HCT116 (cell line): ENCODE measurements around the gene ATP5PD. TPM values are rescaled to one million over a fixed set of nuclear protein-coding genes. Genes with fewer than 3 reads are reported as not detected.

Experiments
- ATAC-seq: fragments of 200-7000 bp; cut with Tn5 transposase; 2 replicates; pipeline ENCODE4 v1.9.1; 2020; ENCODE audit warnings: mild to moderate bottlenecking, moderate library complexity
- BruUV-seq: library from RNA; stranded (reverse); fragments of 400-500 nt; replicated peaks from 2 replicates; lab custom pipeline; 2021; lab: Mats Ljungman, UMichigan
- CTCF ChIA-PET: fragments of 300-600 bp; sonication (Branson Sonifier 250); formaldehyde crosslinking; loops from one replicate; lab custom pipeline; 2021; ENCODE audit warnings: antibody characterized with exemption; lab: Charles Lee
- POLR2A ChIA-PET: fragments of 300-600, 350-600 bp; sonication (Branson Sonifier 250); formaldehyde crosslinking; loops from one replicate; lab custom pipeline; 2021; ENCODE audit warnings: antibody characterized with exemption; lab: Charles Lee
- RAD21 ChIA-PET, 2 experiments: fragments of 300-600 bp; sonication (Branson Sonifier 250); formaldehyde crosslinking; loops; one replicate each; lab custom pipeline; 2023; ENCODE audit warnings: low total read pairs in 2 of 2; ENCODE audit not compliant: uncharacterized antibody in 2 of 2, unreplicated experiment in 2 of 2, low non-redundant PET in 1 of 2; lab: Charles Lee
- DNase-seq: peaks from one replicate; pipeline ENCODE4 v3.0.0-alpha.2; 2010; ENCODE audit warnings: low read depth, low spot score
- H2AFZ ChIP-seq: fragments of 200-600 bp; shearing (Covaris generic), sonication (generic); 2 replicates; pipeline ENCODE4 v1.6.1; 2017; ENCODE audit warnings: low read depth, mixed run types, mixed read lengths, antibody characterized with exemption, low read length; ENCODE audit not compliant: poor library complexity, severe bottlenecking
- H3K27ac ChIP-seq: 2 replicates; pipeline ENCODE4 v1.5.1; 2012; ENCODE audit warnings: low read depth, low read length
- H3K27me3 ChIP-seq: fragments of 200-600 bp; sonication (generic); 2 replicates; pipeline ENCODE4 v1.6.1; 2016; ENCODE audit warnings: mixed run types, low read length, mixed read lengths; ENCODE audit not compliant: insufficient read depth
- H3K36me3 ChIP-seq, 2 experiments: fragments of 200-500 bp in 1 of 2; fragments of 200-600 bp in 1 of 2; sonication (Bioruptor generic) in 1 of 2; sonication (generic) in 1 of 2; 2 replicates each; pipeline versions ENCODE4 v1.5.1 to v1.6.1; 2014 to 2016; ENCODE audit warnings: low read length in 2 of 2, inconsistent platforms in 1 of 2, mixed read lengths in 1 of 2, mixed run types in 1 of 2; ENCODE audit not compliant: insufficient read depth in 2 of 2, control insufficient read depth in 1 of 2
- H3K4me1 ChIP-seq, 2 experiments: fragments of 200-600 bp in 1 of 2; sonication (generic) in 1 of 2; 2 replicates each; pipeline versions ENCODE4 v1.5.1 to v1.6.1; 2012 to 2017; ENCODE audit warnings: low read length in 2 of 2, inconsistent platforms in 1 of 2, mild to moderate bottlenecking in 1 of 2, mixed read lengths in 1 of 2, mixed run types in 1 of 2, moderate library complexity in 1 of 2; ENCODE audit not compliant: insufficient read depth in 2 of 2, control insufficient read depth in 1 of 2
- H3K4me2 ChIP-seq: fragments of 200-600 bp; sonication (generic); 2 replicates; pipeline ENCODE4 v1.6.1; 2017; ENCODE audit warnings: mixed run types, low read length, mixed read lengths
- H3K4me3 ChIP-seq, 2 experiments: fragments of 200-600 bp in 1 of 2; sonication (generic) in 1 of 2; replicated peaks in 1 of 2; 2 replicates each; pipeline ENCODE4 v1.5.1; 2011 to 2016; ENCODE audit warnings: low read length in 2 of 2, control low read depth in 1 of 2, low read depth in 1 of 2, mild to moderate bottlenecking in 1 of 2, mixed read lengths in 1 of 2, mixed run types in 1 of 2
- H3K79me2 ChIP-seq: fragments of 200-600 bp; sonication (generic); 2 replicates; pipeline ENCODE4 v1.6.1; 2017; ENCODE audit warnings: mild to moderate bottlenecking, mixed run types, low read length, moderate library complexity, mixed read lengths; ENCODE audit not compliant: insufficient read depth
- H3K9ac ChIP-seq: fragments of 200-600 bp; sonication (generic); 2 replicates; pipeline ENCODE4 v1.6.1; 2016; ENCODE audit warnings: low read length, mixed read lengths
- H3K9me2 ChIP-seq: fragments of 200-600 bp; sonication (generic), shearing (Covaris generic); 2 replicates; pipeline ENCODE4 v1.6.1; 2017; ENCODE audit warnings: mixed run types, mild to moderate bottlenecking, moderate library complexity; ENCODE audit not compliant: insufficient read depth
- H3K9me3 ChIP-seq, 2 experiments: fragments of 200-500 bp in 1 of 2; fragments of 200-600 bp in 1 of 2; sonication (Bioruptor generic) in 1 of 2; sonication (generic) in 1 of 2; 2 replicates each; pipeline ENCODE4 v1.6.1; 2014 to 2017; ENCODE audit warnings: low read length in 2 of 2, mixed read lengths in 2 of 2, inconsistent platforms in 1 of 2, low read depth in 1 of 2, mild to moderate bottlenecking in 1 of 2, mixed run types in 1 of 2, moderate library complexity in 1 of 2; ENCODE audit not compliant: control insufficient read depth in 1 of 2, insufficient read depth in 1 of 2
- H4K20me1 ChIP-seq: fragments of 200-600 bp; sonication (generic), shearing (Covaris generic); 2 replicates; pipeline ENCODE4 v1.6.1; 2017; ENCODE audit warnings: mixed run types, mild to moderate bottlenecking, moderate library complexity; ENCODE audit not compliant: insufficient read depth
- ATF3 ChIP-seq: IDR thresholded peaks from 2 replicates; pipeline ENCODE4 v1.6.1; 2012
- CBX3 ChIP-seq: IDR thresholded peaks from 2 replicates; pipeline ENCODE4 v1.6.1; 2012; ENCODE audit warnings: low read depth
- CTCF ChIP-seq, 3 experiments: fragments of 200-600 bp in 1 of 3; sonication (generic) in 1 of 3; IDR thresholded peaks in 2 of 3; conservative IDR thresholded peaks in 1 of 3; 2 replicates each; pipeline ENCODE4 v1.5.1; 2012 to 2017; ENCODE audit warnings: low read depth in 2 of 3, low read length in 2 of 3, antibody characterized with exemption in 1 of 3, borderline replicate concordance in 1 of 3, control low read depth in 1 of 3, mild to moderate bottlenecking in 1 of 3, mixed read lengths in 1 of 3, mixed run types in 1 of 3, moderate library complexity in 1 of 3; ENCODE audit not compliant: insufficient read depth in 1 of 3
- EGR1 ChIP-seq: IDR thresholded peaks from 2 replicates; pipeline ENCODE4 v1.6.1; 2012; ENCODE audit warnings: low read depth
- EZH2 ChIP-seq: fragments of 200-600 bp; sonication (generic); IDR thresholded peaks from 2 replicates; pipeline ENCODE4 v1.6.1; 2017; ENCODE audit warnings: antibody characterized with exemption, mixed run types
- EZH2phosphoT487 ChIP-seq: fragments of 200-600 bp; IDR thresholded peaks from 2 replicates; pipeline ENCODE4 v1.6.1; 2018; ENCODE audit warnings: antibody characterized with exemption, borderline replicate concordance
- FOSL1 ChIP-seq: IDR thresholded peaks from 2 replicates; pipeline ENCODE4 v1.6.1; 2012; ENCODE audit warnings: low read depth
- JUND ChIP-seq: IDR thresholded peaks from 2 replicates; pipeline ENCODE4 v1.6.1; 2012
- MAX ChIP-seq: IDR thresholded peaks from 2 replicates; pipeline ENCODE4 v1.6.1; 2012
- POLR2A ChIP-seq: IDR thresholded peaks from 2 replicates; pipeline ENCODE4 v1.7.0; 2011; ENCODE audit warnings: borderline replicate concordance; ENCODE audit not compliant: insufficient read depth, insufficient read length; ENCODE audit errors: extremely low read depth
- POLR2AphosphoS5 ChIP-seq: IDR thresholded peaks from 2 replicates; pipeline ENCODE4 v1.6.1; 2011; ENCODE audit warnings: mild to moderate bottlenecking, low read depth, low read length, moderate library complexity
- RAD21 ChIP-seq: IDR thresholded peaks from 2 replicates; pipeline ENCODE4 v1.6.1; 2012; ENCODE audit warnings: low read depth, mild to moderate bottlenecking
- REST ChIP-seq: IDR thresholded peaks from 2 replicates; pipeline ENCODE4 v1.6.1; 2012; ENCODE audit warnings: low read depth
- SRF ChIP-seq: IDR thresholded peaks from 2 replicates; pipeline ENCODE4 v1.6.1; 2012; ENCODE audit warnings: low read depth
- TCF7L2 ChIP-seq: IDR thresholded peaks from 2 replicates; pipeline ENCODE4 v1.7.0; 2011; ENCODE audit warnings: borderline replicate concordance, inconsistent platforms; ENCODE audit not compliant: insufficient read depth, insufficient read length; ENCODE audit errors: extremely low read depth
- YY1 ChIP-seq: IDR thresholded peaks from 2 replicates; pipeline ENCODE4 v1.6.1; 2011; ENCODE audit warnings: low read length, low read depth, moderate library complexity, mild to moderate bottlenecking; ENCODE audit not compliant: insufficient replicate concordance; ENCODE audit errors: extremely low read depth
- ZBTB33 ChIP-seq: IDR thresholded peaks from 2 replicates; pipeline ENCODE4 v1.6.1; 2011; ENCODE audit warnings: mild to moderate bottlenecking, low read length, moderate library complexity; ENCODE audit not compliant: insufficient replicate concordance; ENCODE audit errors: extremely low read depth
- ZNF274 ChIP-seq: fragments of 200-500 bp; sonication (Bioruptor generic); IDR thresholded peaks from 2 replicates; pipeline ENCODE4 v1.6.1; 2014; ENCODE audit warnings: mild to moderate bottlenecking, low read depth, low read length, inconsistent platforms
- intact Hi-C: fragments of 100-400 bp; cut with micrococcal nuclease; formaldehyde crosslinking; loops from 2 replicates; pipeline ENCODE4 v1.10.0; 2022
- total RNA-seq: library from RNA; stranded (reverse); gene quantifications from one replicate; pipeline ENCODE4 v1.2.1, GENCODE V29; 2021; ENCODE audit not compliant: unreplicated experiment

The ATP5PD gene
- total RNA-seq, 1 experiment from 2014 or later, result 407 TPM

- H3K4me2 ChIP-seq, result no peak overlapping the region
- POLR2A ChIA-PET, result no interaction called here
- no peaks in the 10 kb centered on the region for H3K79me2 ChIP-seq
- TF ChIP-seq ZBTB33, result no peak
- TF ChIP-seq MAX, result no peak
- TF ChIP-seq REST, result no peak
- TF ChIP-seq CTCF (IDR thresholded peaks at IDR 0.05 in 2 of 3, conservative IDR thresholded peaks at IDR 0.05 in 1 of 3; ENCODE audit: borderline replicate concordance in 1 of 3, insufficient read depth in 1 of 3, low read depth in 2 of 3, low read length in 2 of 3), result no peak
- TF ChIP-seq ZNF274, result no peak
- TF ChIP-seq TCF7L2, result no peak
- TF ChIP-seq POLR2AphosphoS5, result no peak
- TF ChIP-seq POLR2A, result no peak
- no peak for TF ChIP-seq YY1
- no peak for TF ChIP-seq EGR1
- TF ChIP-seq EZH2phosphoT487, result no peak
- TF ChIP-seq SRF, result no peak
- no peak for TF ChIP-seq ATF3
- no peak for TF ChIP-seq FOSL1
- no peak for TF ChIP-seq CBX3
- TF ChIP-seq JUND, result no peak
- no peak for TF ChIP-seq EZH2
- TF ChIP-seq RAD21, result no peak
- TF ChIP-seq, all 23 proteins: peak for 0
- Histone ChIP-seq H2AFZ (no peak overlapping the region), H3K27ac (no peak overlapping the region), H3K27me3 (no peaks in the 10 kb centered on the region), H3K9me2 (no peaks in the 10 kb centered on the region), H3K4me1 (no peaks in the 10 kb centered on the region; a peak in 1 of 4 replicates), H3K4me3 (no peak overlapping the region), H3K9me3 (no peaks in the 10 kb centered on the region), H3K9ac (no peak overlapping the region), H3K36me3 (peaks cover 24 to 41% of the 10 kb centered on the region in 2 experiments; a peak in 3 of 4 replicates), H4K20me1 (no peaks in the 10 kb centered on the region)
- DNase-seq, result no peak
- intact Hi-C loops, result no loop called here
- no peak for ATAC-seq
- BruUV-seq, result no TSS peak
- CTCF ChIA-PET, result interaction anchor here (0.5 to 1.1 kb wide), 4 partner anchors 17 to 127 kb away, joined by 3 to 4 read pairs (median 3); partner anchors contain the start of gene ARMC7
- RAD21 ChIA-PET, result no interaction called here
Observed at GRCh38 chr17:75064460-75064859, 17.7 kb upstream of the ATP5PD start.
